Measurements from ENCODE around the gene PARP1.
"Not testable (repeated sequence)": the region's sequence is repeated elsewhere in the genome, so short reads cannot be mapped to it uniquely, and the experiment has no call there.

The PARP1 gene

DNA sequence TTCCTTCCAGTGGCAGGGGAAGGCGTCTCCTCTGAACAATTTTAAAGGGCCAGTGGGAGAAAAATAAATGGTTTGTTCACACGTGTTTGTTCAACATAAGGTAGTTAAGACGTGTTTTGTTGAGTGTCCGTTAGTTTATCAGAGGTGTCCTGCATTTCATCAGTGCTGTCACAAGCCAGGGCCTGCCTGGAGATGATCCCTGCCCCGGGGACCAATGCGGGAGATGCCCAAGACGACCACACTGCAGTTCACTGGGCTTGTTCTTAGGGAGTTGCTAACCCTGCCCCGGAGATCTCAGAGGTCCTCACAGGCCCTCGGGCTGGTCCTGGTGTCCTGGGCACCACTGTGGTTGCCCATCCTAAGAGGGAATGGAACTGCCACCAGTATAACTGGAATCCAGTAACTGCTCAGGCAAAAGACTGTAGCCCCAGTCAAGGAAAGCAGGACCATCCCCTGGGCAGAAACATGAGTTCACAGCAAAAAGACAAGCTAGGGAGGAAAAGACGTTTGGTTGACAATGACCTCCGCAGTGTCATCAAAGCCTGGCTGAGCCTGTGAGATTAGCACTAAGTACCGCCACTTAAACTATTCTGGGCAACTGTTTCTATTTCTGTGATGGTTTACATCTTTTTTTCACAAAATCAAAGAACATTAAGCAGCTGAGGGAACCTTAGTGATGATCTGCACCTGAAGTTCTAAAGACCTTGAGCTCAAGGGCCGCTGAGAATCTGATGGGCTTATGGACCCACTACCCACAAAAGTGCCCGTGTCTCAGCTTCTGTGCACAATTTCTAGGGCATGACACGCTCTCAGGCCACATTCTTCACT is 54.0 kb downstream of the PARP1 start:
- peaks cover 5 to 9% of the 10 kb centered on the region in 2 donors for H3K4me1 ChIP-seq (ENCODE audit: control insufficient read depth in 2 of 2, insufficient read depth in 2 of 2, low read length in 2 of 2)
- no peak overlapping the region for H3K27ac ChIP-seq (ENCODE audit: low read depth in 2 of 2, low read length in 2 of 2)
- H3K36me3 ChIP-seq (ENCODE audit: control insufficient read depth in 2 of 2, insufficient read depth in 2 of 2, low read length in 2 of 2) = peaks cover 5 to 7% of the 10 kb centered on the region in 2 donors
- H3K9ac ChIP-seq (ENCODE audit: low read depth in 1 of 2, low read length in 2 of 2) = no peak overlapping the region
- no peak overlapping the region for H3K4me3 ChIP-seq (ENCODE audit: low read length in 2 of 2)
- H3K9me3 ChIP-seq (ENCODE audit: control insufficient read depth in 2 of 2, low read length in 2 of 2) = no peaks in the 10 kb centered on the region
- H3K27me3 ChIP-seq (ENCODE audit: control insufficient read depth in 2 of 2, insufficient read depth in 2 of 2, low read length in 2 of 2) = no peaks in the 10 kb centered on the region

DNA sequence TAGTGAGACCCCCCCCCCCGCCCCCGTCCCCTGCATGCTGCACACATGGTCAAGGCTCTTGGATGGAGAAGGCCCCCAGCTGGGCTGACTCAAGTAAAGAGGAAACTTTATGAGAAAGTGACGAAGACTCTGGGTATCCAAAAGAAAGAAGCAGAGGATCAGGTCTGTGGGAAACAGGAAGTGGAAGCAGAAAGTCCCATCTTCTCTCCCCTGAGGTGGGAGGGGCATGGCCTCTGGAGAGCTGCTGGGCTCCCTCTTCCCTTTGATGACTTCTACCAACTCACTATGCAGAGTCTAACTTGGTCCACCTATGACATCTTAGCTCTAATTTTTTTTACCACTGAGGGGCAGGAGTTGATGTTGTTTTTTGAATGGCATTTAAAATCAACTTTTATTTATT is 56.2 kb downstream of the PARP1 start:
- Histone ChIP-seq H3K27me3 (ENCODE audit: control insufficient read depth in 2 of 2, insufficient read depth in 2 of 2, low read length in 2 of 2) (no peaks in the 10 kb centered on the region), H3K36me3 (ENCODE audit: control insufficient read depth in 2 of 2, insufficient read depth in 2 of 2, low read length in 2 of 2) (no peaks in the 10 kb centered on the region), H3K9me3 (ENCODE audit: control insufficient read depth in 2 of 2, low read length in 2 of 2) (no peaks in the 10 kb centered on the region), H3K4me1 (ENCODE audit: control insufficient read depth in 2 of 2, insufficient read depth in 2 of 2, low read length in 2 of 2) (peaks cover 5 to 9% of the 10 kb centered on the region in 2 donors), H3K4me3 (ENCODE audit: low read length in 2 of 2) (no peak overlapping the region), H3K27ac (ENCODE audit: low read depth in 2 of 2, low read length in 2 of 2) (no peak overlapping the region), H3K9ac (ENCODE audit: low read depth in 1 of 2, low read length in 2 of 2) (no peak overlapping the region)

DNA sequence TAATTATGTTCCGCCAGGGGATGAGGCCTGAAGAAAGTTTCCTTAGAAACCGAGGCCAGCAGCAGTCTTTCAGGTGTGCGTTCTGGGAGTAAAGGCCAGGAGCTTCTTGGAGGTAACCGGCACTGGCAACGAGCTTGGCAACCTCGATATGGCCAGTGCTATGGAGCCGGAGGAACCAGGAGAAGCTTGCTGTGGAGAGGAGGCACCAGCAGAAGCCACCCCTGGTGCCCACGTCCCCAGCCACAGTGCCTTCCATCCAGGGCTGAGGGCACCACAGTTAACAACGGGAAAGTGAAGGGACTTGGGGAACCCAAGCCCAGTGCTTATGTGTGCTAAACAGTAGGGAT is 57.4 kb downstream of the PARP1 start:
- Histone ChIP-seq H3K27ac (ENCODE audit: low read depth in 2 of 2, low read length in 2 of 2) (peak overlapping the region in 1 of 2 donors; percentile 12), H3K36me3 (ENCODE audit: control insufficient read depth in 2 of 2, insufficient read depth in 2 of 2, low read length in 2 of 2) (no peaks in the 10 kb centered on the region), H3K9me3 (ENCODE audit: control insufficient read depth in 2 of 2, low read length in 2 of 2) (no peaks in the 10 kb centered on the region), H3K4me3 (ENCODE audit: low read length in 2 of 2) (no peak overlapping the region), H3K4me1 (ENCODE audit: control insufficient read depth in 2 of 2, insufficient read depth in 2 of 2, low read length in 2 of 2) (peaks cover 5 to 9% of the 10 kb centered on the region in 2 donors), H3K27me3 (ENCODE audit: control insufficient read depth in 2 of 2, insufficient read depth in 2 of 2, low read length in 2 of 2) (no peaks in the 10 kb centered on the region), H3K9ac (ENCODE audit: low read depth in 1 of 2, low read length in 2 of 2) (no peak overlapping the region)

DNA sequence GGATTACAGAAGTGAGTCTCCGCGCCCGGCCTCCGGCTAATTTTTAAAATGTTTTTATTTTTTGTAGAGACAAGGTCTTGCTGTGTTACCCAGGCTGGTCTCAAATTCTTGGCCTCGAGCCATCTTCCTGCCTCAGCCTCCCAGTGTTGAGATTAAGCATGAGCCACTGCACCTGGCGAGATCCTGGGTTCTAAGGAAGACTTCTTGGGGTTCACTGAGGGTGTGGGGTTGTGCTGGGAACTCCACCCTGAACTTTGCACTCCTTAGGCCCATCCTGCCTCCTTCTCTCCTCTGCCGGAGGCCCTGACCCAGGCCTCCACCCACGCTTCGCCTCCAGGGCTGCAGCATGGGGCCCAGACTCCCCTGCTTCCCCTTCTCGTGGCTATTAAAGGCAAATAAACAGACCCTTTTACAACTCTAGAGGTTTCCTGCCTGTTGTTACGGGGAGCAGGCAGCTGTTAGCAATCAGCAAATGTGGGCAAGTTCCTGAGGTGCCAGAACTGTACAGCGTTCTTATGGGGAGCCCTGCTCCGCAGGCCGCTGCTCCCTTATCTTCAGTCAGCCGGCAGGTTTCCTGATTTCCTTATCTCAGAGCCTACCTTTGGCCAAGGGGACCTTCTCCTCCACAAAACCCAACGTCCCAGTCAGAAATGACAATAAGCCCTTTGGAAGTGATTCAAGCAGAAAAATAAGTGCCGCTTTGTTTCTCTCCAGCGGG is 57.9 kb downstream of the PARP1 start:
- peaks cover 5 to 9% of the 10 kb centered on the region in 2 donors for H3K4me1 ChIP-seq (ENCODE audit: control insufficient read depth in 2 of 2, insufficient read depth in 2 of 2, low read length in 2 of 2)
- peak overlapping the region in 1 of 2 donors; percentile 47 for H3K9ac ChIP-seq (ENCODE audit: low read depth in 1 of 2, low read length in 2 of 2)
- peak overlapping the region in 1 of 2 donors; percentile 16 for H3K4me3 ChIP-seq (ENCODE audit: low read length in 2 of 2)
- peak overlapping the region in 1 of 2 donors; percentile 12 for H3K27ac ChIP-seq (ENCODE audit: low read depth in 2 of 2, low read length in 2 of 2)
- no peaks in the 10 kb centered on the region for H3K27me3 ChIP-seq (ENCODE audit: control insufficient read depth in 2 of 2, insufficient read depth in 2 of 2, low read length in 2 of 2)
- no peaks in the 10 kb centered on the region for H3K36me3 ChIP-seq (ENCODE audit: control insufficient read depth in 2 of 2, insufficient read depth in 2 of 2, low read length in 2 of 2)
- no peaks in the 10 kb centered on the region for H3K9me3 ChIP-seq (ENCODE audit: control insufficient read depth in 2 of 2, low read length in 2 of 2)

DNA sequence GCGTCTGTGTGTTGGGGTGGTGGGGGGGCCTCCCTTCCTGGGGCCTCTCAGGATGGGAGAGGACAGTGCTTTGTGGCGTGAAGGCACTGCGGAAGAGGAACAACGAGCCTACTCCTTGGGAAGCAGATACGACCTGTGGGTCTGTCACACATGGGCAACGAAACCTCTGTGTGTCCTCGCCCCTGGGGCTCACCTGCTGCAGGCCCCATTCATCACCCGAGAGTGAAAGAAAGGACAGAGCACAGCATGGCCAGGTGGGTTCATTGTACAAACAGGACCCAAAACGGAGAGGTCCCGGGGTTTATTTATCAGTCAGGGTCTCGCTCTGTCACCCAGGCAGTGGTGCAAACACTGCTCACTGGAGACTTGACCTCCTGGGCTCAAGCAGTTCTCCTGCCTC is 58.8 kb downstream of the PARP1 start:
- no peaks in the 10 kb centered on the region for H3K9me3 ChIP-seq (ENCODE audit: control insufficient read depth in 2 of 2, low read length in 2 of 2)
- H3K9ac ChIP-seq (ENCODE audit: low read depth in 1 of 2, low read length in 2 of 2) = no peak overlapping the region
- H3K36me3 ChIP-seq (ENCODE audit: control insufficient read depth in 2 of 2, insufficient read depth in 2 of 2, low read length in 2 of 2) = no peaks in the 10 kb centered on the region
- peaks cover 5 to 9% of the 10 kb centered on the region in 2 donors for H3K4me1 ChIP-seq (ENCODE audit: control insufficient read depth in 2 of 2, insufficient read depth in 2 of 2, low read length in 2 of 2)
- H3K27ac ChIP-seq (ENCODE audit: low read depth in 2 of 2, low read length in 2 of 2) = no peak overlapping the region
- no peak overlapping the region for H3K4me3 ChIP-seq (ENCODE audit: low read length in 2 of 2)
- no peaks in the 10 kb centered on the region for H3K27me3 ChIP-seq (ENCODE audit: control insufficient read depth in 2 of 2, insufficient read depth in 2 of 2, low read length in 2 of 2)

DNA sequence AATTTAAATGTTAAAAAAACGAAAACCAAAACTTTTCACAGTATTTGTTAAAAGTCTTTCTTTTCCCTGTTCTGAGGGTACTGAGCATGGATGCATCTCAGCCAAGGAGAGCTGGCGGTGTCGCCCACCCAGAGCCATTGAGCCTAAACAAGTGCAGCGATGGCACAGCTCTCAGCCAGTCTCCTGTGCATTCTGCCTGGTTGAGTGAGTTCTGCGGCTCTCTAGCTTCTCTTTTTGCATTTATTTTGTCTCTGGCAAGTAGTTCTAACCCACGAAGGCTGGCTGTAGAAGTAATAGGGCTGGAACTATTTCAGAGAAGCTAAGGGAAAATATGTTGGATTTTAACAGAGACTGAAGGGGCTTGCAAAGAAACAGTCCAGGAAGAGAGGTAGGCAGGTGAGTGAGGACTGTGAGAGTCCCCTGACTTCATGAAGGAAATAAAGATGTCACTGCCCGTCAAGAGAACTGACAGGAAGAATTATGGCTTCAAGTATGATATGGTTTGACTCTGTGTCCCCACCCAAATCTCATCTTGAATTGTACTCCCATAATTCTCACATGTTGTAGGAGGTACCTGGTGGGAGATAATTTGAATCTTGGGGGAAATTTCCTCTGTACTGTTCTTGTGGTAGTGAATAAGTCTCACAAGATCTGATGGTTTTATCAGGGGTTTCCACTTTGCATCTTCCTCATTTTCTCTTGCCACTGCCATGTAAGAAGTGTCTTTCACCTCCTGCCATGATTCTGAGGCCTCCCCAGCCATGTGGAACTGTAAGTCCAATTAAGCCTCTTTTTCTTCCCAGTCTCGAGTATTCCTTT is 63.2 kb downstream of the PARP1 start:
- Histone ChIP-seq H3K4me3 (ENCODE audit: low read length in 2 of 2) (no peak overlapping the region), H3K9me3 (ENCODE audit: control insufficient read depth in 2 of 2, low read length in 2 of 2) (no peaks in the 10 kb centered on the region), H3K9ac (ENCODE audit: low read depth in 1 of 2, low read length in 2 of 2) (no peak overlapping the region), H3K36me3 (ENCODE audit: control insufficient read depth in 2 of 2, insufficient read depth in 2 of 2, low read length in 2 of 2) (no peaks in the 10 kb centered on the region), H3K27me3 (ENCODE audit: control insufficient read depth in 2 of 2, insufficient read depth in 2 of 2, low read length in 2 of 2) (no peaks in the 10 kb centered on the region), H3K4me1 (ENCODE audit: control insufficient read depth in 2 of 2, insufficient read depth in 2 of 2, low read length in 2 of 2) (peaks cover 0 to under 1% of the 10 kb centered on the region in 2 donors), H3K27ac (ENCODE audit: low read depth in 2 of 2, low read length in 2 of 2) (no peak overlapping the region)

DNA sequence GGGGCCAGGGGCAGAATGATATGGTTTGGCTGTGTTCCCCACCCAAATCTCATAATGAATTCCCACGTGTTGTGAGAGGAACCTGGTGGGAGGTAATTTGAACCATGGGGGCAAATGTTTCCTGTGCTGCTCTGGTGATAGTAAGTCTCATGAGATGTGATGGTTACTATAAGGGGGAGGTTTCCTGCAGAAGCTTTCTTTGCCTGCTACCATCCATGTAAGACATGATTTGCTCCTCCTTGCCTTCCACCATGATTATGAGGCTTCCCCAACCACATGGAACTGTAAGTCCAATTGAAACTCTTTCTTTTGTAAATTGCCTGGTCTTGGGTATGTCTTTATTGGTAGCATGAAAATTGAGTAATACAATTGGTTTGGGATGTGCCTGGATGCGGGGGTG is 65.2 kb downstream of the PARP1 start:
- Histone ChIP-seq H3K9ac (ENCODE audit: low read depth in 1 of 2, low read length in 2 of 2) (no peak overlapping the region), H3K4me1 (ENCODE audit: control insufficient read depth in 2 of 2, insufficient read depth in 2 of 2, low read length in 2 of 2) (no peaks in the 10 kb centered on the region), H3K9me3 (ENCODE audit: control insufficient read depth in 2 of 2, low read length in 2 of 2) (no peaks in the 10 kb centered on the region), H3K27ac (ENCODE audit: low read depth in 2 of 2, low read length in 2 of 2) (no peak overlapping the region), H3K27me3 (ENCODE audit: control insufficient read depth in 2 of 2, insufficient read depth in 2 of 2, low read length in 2 of 2) (no peaks in the 10 kb centered on the region), H3K36me3 (ENCODE audit: control insufficient read depth in 2 of 2, insufficient read depth in 2 of 2, low read length in 2 of 2) (no peaks in the 10 kb centered on the region), H3K4me3 (ENCODE audit: low read length in 2 of 2) (no peak overlapping the region)

DNA sequence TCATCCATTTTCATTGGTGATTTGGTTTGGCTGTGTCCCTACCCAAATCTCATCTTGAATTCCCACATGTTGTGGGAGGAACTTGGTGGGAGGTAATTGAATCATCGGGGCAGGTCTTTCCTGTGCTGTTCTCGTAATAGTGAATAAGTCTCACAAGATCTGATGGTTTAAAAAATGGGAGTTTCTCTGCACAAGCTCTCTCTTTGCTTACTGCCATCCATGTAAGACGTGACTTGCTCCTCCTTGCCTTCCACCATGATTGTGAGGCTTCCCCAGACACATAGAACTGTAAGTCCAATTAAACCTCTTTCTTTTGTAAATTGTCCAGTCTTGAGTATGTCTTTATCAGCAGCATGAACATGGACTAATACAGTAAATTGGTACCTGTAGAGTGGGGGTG is 67.8 kb downstream of the PARP1 start:
- not testable (repeated sequence) for H3K9me3 ChIP-seq (ENCODE audit: control insufficient read depth in 2 of 2, low read length in 2 of 2); H3K27me3 ChIP-seq (ENCODE audit: control insufficient read depth in 2 of 2, insufficient read depth in 2 of 2, low read length in 2 of 2); H3K4me1 ChIP-seq (ENCODE audit: control insufficient read depth in 2 of 2, insufficient read depth in 2 of 2, low read length in 2 of 2); H3K9ac ChIP-seq (ENCODE audit: low read depth in 1 of 2, low read length in 2 of 2); H3K4me3 ChIP-seq (ENCODE audit: low read length in 2 of 2); H3K27ac ChIP-seq (ENCODE audit: low read depth in 2 of 2, low read length in 2 of 2); H3K36me3 ChIP-seq (ENCODE audit: control insufficient read depth in 2 of 2, insufficient read depth in 2 of 2, low read length in 2 of 2)

DNA sequence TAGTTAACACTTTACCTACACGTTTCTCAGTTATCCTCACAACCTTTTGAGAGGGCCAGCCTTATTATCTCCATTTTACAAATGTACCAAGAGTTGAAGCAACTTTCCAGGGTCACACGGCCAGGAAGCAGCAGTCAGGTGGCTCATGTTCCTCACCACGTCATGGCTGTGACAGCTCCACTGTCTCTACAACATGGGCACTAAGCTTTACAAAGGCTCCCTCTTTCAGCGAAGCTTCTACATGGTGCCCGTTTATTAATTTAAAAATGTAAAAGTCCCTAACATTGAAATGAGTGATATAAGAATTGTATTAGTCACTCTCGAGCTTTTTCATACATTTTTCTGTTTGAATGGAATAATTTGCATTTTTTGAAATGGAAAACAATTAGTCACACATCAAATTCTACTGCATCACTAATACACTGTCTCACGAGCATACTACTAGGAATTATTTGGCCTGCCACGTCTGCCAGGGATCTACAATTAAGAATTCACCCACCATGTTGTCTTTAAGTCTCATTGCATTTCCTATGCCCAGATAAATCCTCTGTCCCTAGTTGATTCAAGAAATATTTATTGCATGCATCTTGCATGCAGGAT is 70.5 kb downstream of the PARP1 start:
- Histone ChIP-seq H3K36me3 (ENCODE audit: control insufficient read depth in 2 of 2, insufficient read depth in 2 of 2, low read length in 2 of 2) (no peaks in the 10 kb centered on the region), H3K4me1 (ENCODE audit: control insufficient read depth in 2 of 2, insufficient read depth in 2 of 2, low read length in 2 of 2) (peaks cover 0 to 4% of the 10 kb centered on the region in 2 donors), H3K27ac (ENCODE audit: low read depth in 2 of 2, low read length in 2 of 2) (no peak overlapping the region), H3K4me3 (ENCODE audit: low read length in 2 of 2) (no peak overlapping the region), H3K9ac (ENCODE audit: low read depth in 1 of 2, low read length in 2 of 2) (no peak overlapping the region), H3K9me3 (ENCODE audit: control insufficient read depth in 2 of 2, low read length in 2 of 2) (no peaks in the 10 kb centered on the region), H3K27me3 (ENCODE audit: control insufficient read depth in 2 of 2, insufficient read depth in 2 of 2, low read length in 2 of 2) (no peaks in the 10 kb centered on the region)

Data from mucosa of rectum (tissue), 2 donors.